CD4-positive, alpha-beta memory T cell (primary cell): ENCODE results near the gene YES1. TPM values are rescaled to one million over a fixed set of nuclear protein-coding genes. Genes with fewer than 3 reads are reported as not detected.
"Not testable (repeated sequence)": the region's sequence is repeated elsewhere in the genome, so short reads cannot be mapped to it uniquely, and the experiment has no call there.

Experiments
- CTCF ChIA-PET: fragments of 350-600 bp; sonication (Branson Sonifier 250); formaldehyde crosslinking; loops from one replicate; lab custom pipeline; 2021; ENCODE audit warnings: inconsistent platforms; ENCODE audit not compliant: partially characterized antibody; lab: Charles Lee
- POLR2A ChIA-PET: fragments of 350-600 bp; sonication (Branson Sonifier 250); formaldehyde crosslinking; loops from one replicate; lab custom pipeline; 2021; ENCODE audit not compliant: partially characterized antibody; lab: Charles Lee
- DNase-seq, 5 donors: peaks; one replicate each; pipeline versions ENCODE4 v3.0.0 to v3.0.0-alpha.2; 2020 to 2022; ENCODE audit warnings: mixed read lengths in 1 of 5
- H3K27ac ChIP-seq: one replicate; pipeline ENCODE4 v1.7.0; 2013; ENCODE audit warnings: low read depth, low read length
- H3K27me3 ChIP-seq: 2 replicates; pipeline ENCODE4 v1.7.0; 2013; ENCODE audit warnings: mild to moderate bottlenecking, low read length, moderate library complexity; ENCODE audit not compliant: insufficient read depth
- H3K36me3 ChIP-seq: 2 replicates; pipeline ENCODE4 v1.7.0; 2013; ENCODE audit warnings: mild to moderate bottlenecking, low read length, moderate library complexity; ENCODE audit not compliant: insufficient read depth
- H3K4me1 ChIP-seq: 2 replicates; pipeline ENCODE4 v1.7.0; 2013; ENCODE audit warnings: mild to moderate bottlenecking, low read length, moderate library complexity; ENCODE audit not compliant: insufficient read depth
- H3K4me3 ChIP-seq, 2 donors: one replicate each; pipeline ENCODE4 v1.7.0; 2013; ENCODE audit warnings: low read length in 2 of 2, mild to moderate bottlenecking in 1 of 2
- H3K9me3 ChIP-seq, 2 donors: one replicate each; pipeline ENCODE4 v1.7.0; 2013; ENCODE audit warnings: low read length in 2 of 2, control low read depth in 1 of 2; ENCODE audit not compliant: control insufficient read depth in 1 of 2
- H3K27ac Mint-ChIP-seq, 7 donors: one replicate each; pipeline ENCODE4 v1.8.0; 2020 to 2021; ENCODE audit warnings: mixed read lengths in 7 of 7, mild to moderate bottlenecking in 6 of 7, inconsistent platforms in 3 of 7, moderate library complexity in 3 of 7
- H3K27me3 Mint-ChIP-seq, 2 donors: one replicate each; pipeline ENCODE4 v1.8.0; 2020 to 2021; ENCODE audit warnings: mixed read lengths in 2 of 2
- H3K36me3 Mint-ChIP-seq, 2 donors: one replicate each; pipeline ENCODE4 v1.8.0; 2020 to 2021; ENCODE audit warnings: mixed read lengths in 2 of 2, inconsistent platforms in 1 of 2, mild to moderate bottlenecking in 1 of 2
- H3K4me1 Mint-ChIP-seq, 4 donors: one replicate each; pipeline ENCODE4 v1.8.0; 2020 to 2021; ENCODE audit warnings: mixed read lengths in 4 of 4, mild to moderate bottlenecking in 1 of 4
- H3K4me3 Mint-ChIP-seq, 8 donors: one replicate each; pipeline ENCODE4 v1.8.0; 2020 to 2021; ENCODE audit warnings: mixed read lengths in 8 of 8, mild to moderate bottlenecking in 7 of 8, moderate library complexity in 6 of 8, inconsistent platforms in 3 of 8
- H3K9me3 Mint-ChIP-seq, 8 donors: one replicate each; pipeline ENCODE4 v1.8.0; 2020 to 2021; ENCODE audit warnings: mixed read lengths in 8 of 8, mild to moderate bottlenecking in 5 of 8, inconsistent platforms in 3 of 8, moderate library complexity in 1 of 8
- intact Hi-C: fragments of 100-400 bp; cut with micrococcal nuclease; formaldehyde crosslinking; loops from one replicate; pipeline ENCODE4 v1.15.1; 2023
- polyA plus RNA-seq, 2 donors: library from polyadenylated mRNA; unstranded; fragments of 300-500 nt; fragmentation: Illumina TruSeq; gene quantifications; one replicate each; pipeline ENCODE4 v1.2.3, GENCODE V29; 2021
- total RNA-seq, 2 experiments: library from RNA; stranded (reverse); gene quantifications; one replicate each; pipeline ENCODE4 v1.2.3, GENCODE V29; 2021

YES1 gene
- total and polyA plus RNA-seq, 4 experiments from 2014 or later: 1.9 to 7.9 (median 3.4) TPM

- H3K27ac Mint-ChIP-seq, H3K9me3 ChIP-seq, H3K36me3 Mint-ChIP-seq, H3K4me3 ChIP-seq, H3K27ac ChIP-seq, POLR2A ChIA-PET, H3K4me3 Mint-ChIP-seq, CTCF ChIA-PET, H3K36me3 ChIP-seq, H3K9me3 Mint-ChIP-seq, H3K4me1 ChIP-seq, DNase-seq, H3K27me3 Mint-ChIP-seq, intact Hi-C loops, H3K27me3 ChIP-seq: not testable (repeated sequence)
- H3K4me1 Mint-ChIP-seq: peaks cover 13 to 34% (median 25%) of the 10 kb centered on the region in 4 donors
Observed at GRCh38 chr18:795383-795782, 16.7 kb downstream of the YES1 start.

- Histone ChIP-seq H3K4me3 (no peak overlapping the region), H3K4me1 (peaks cover 15% of the 10 kb centered on the region), H3K27ac (no peak overlapping the region), H3K27me3 (no peaks in the 10 kb centered on the region), H3K36me3 (no peaks in the 10 kb centered on the region), H3K9me3 (no peaks in the 10 kb centered on the region)
- intact Hi-C loops: no loop called here
- ChIA-PET CTCF (no interaction called here), POLR2A (no interaction called here)
- Mint-ChIP-seq H3K4me1 (peaks cover 10 to 30% (median 22%) of the 10 kb centered on the region in 4 donors), H3K27me3 (no peaks in the 10 kb centered on the region), H3K36me3 (peaks cover 0 to 4% of the 10 kb centered on the region in 2 donors), H3K4me3 (no peak overlapping the region), H3K27ac (no peak overlapping the region), H3K9me3 (no peaks in the 10 kb centered on the region)
- DNase-seq: no peak
Observed at GRCh38 chr18:789397-789796, 22.6 kb downstream of the YES1 start.

- Mint-ChIP-seq H3K36me3 (peaks cover 0 to 4% of the 10 kb centered on the region in 2 donors), H3K4me3 (no peak overlapping the region), H3K9me3 (no peaks in the 10 kb centered on the region), H3K4me1 (peaks cover 11 to 30% (median 21%) of the 10 kb centered on the region in 4 donors), H3K27me3 (no peaks in the 10 kb centered on the region), H3K27ac (peak overlapping the region in 1 of 7 donors; percentile 3)
- peaks cover 15% of the 10 kb centered on the region for H3K4me1 ChIP-seq
- no peak overlapping the region for H3K4me3 ChIP-seq
- intact Hi-C loops: no loop called here
- H3K36me3 ChIP-seq: no peaks in the 10 kb centered on the region
- H3K27me3 ChIP-seq: no peaks in the 10 kb centered on the region
- CTCF ChIA-PET: interaction anchor here (1.6 kb wide), 1 partner anchor 15 kb away, joined by 4 read pairs; no protein-coding TSS in a partner anchor
- no peak for DNase-seq
- no peak overlapping the region for H3K27ac ChIP-seq
- H3K9me3 ChIP-seq: no peaks in the 10 kb centered on the region
- POLR2A ChIA-PET: no interaction called here
Observed at GRCh38 chr18:785242-785641, 26.8 kb downstream of the YES1 start.

GRCh38 chr18:784470-785172 lies 27.4 kb downstream of the YES1 start:
- no peaks in the 10 kb centered on the region for H3K36me3 ChIP-seq
- DNase-seq: no peak
- peaks cover 16% of the 10 kb centered on the region for H3K4me1 ChIP-seq
- H3K9me3 ChIP-seq: no peaks in the 10 kb centered on the region
- Mint-ChIP-seq H3K4me1 (peaks cover 12 to 32% (median 21%) of the 10 kb centered on the region in 4 donors), H3K9me3 (no peaks in the 10 kb centered on the region), H3K27ac (no peak overlapping the region), H3K27me3 (no peaks in the 10 kb centered on the region), H3K36me3 (peaks cover 0 to 4% of the 10 kb centered on the region in 2 donors), H3K4me3 (no peak overlapping the region)
- intact Hi-C loops: no loop called here
- no peak overlapping the region for H3K27ac ChIP-seq
- H3K27me3 ChIP-seq: no peaks in the 10 kb centered on the region
- POLR2A ChIA-PET: no interaction called here
- H3K4me3 ChIP-seq: no peak overlapping the region
- CTCF ChIA-PET: no interaction called here

GRCh38 chr18:778194-778927 lies 33.7 kb downstream of the YES1 start:
- no peak overlapping the region for H3K27ac Mint-ChIP-seq
- peaks cover 3% of the 10 kb centered on the region for H3K4me1 ChIP-seq
- H3K27me3 ChIP-seq: no peaks in the 10 kb centered on the region
- peaks cover 4 to 23% (median 15%) of the 10 kb centered on the region in 4 donors for H3K4me1 Mint-ChIP-seq
- intact Hi-C loops: no loop called here
- no peaks in the 10 kb centered on the region for H3K36me3 ChIP-seq
- H3K27ac ChIP-seq: no peak overlapping the region
- ChIA-PET CTCF (interaction anchor here (1.4 kb wide), 1 partner anchor 61 kb away, joined by 4 read pairs; no protein-coding TSS in a partner anchor), POLR2A (no interaction called here)
- no peaks in the 10 kb centered on the region for H3K9me3 Mint-ChIP-seq
- no peaks in the 10 kb centered on the region for H3K9me3 ChIP-seq
- no peak overlapping the region for H3K4me3 Mint-ChIP-seq
- H3K4me3 ChIP-seq: no peak overlapping the region
- DNase-seq: no peak
- no peaks in the 10 kb centered on the region for H3K27me3 Mint-ChIP-seq
- H3K36me3 Mint-ChIP-seq: peaks cover 4 to 9% of the 10 kb centered on the region in 2 donors

GRCh38 chr18:777021-777420 lies 35.0 kb downstream of the YES1 start:
- POLR2A ChIA-PET: no interaction called here
- CTCF ChIA-PET: interaction anchor here (1.4 kb wide), 1 partner anchor 62 kb away, joined by 4 read pairs; no protein-coding TSS in a partner anchor
- no peak overlapping the region for H3K4me3 ChIP-seq
- no peak overlapping the region for H3K27ac ChIP-seq
- Mint-ChIP-seq H3K4me1 (peaks cover 9 to 27% (median 16%) of the 10 kb centered on the region in 4 donors), H3K27ac (no peak overlapping the region), H3K27me3 (no peaks in the 10 kb centered on the region), H3K9me3 (no peaks in the 10 kb centered on the region), H3K36me3 (peaks cover 4 to 9% of the 10 kb centered on the region in 2 donors), H3K4me3 (no peak overlapping the region)
- no peaks in the 10 kb centered on the region for H3K27me3 ChIP-seq
- intact Hi-C loops: no loop called here
- no peaks in the 10 kb centered on the region for H3K9me3 ChIP-seq
- peaks cover 3% of the 10 kb centered on the region for H3K4me1 ChIP-seq
- H3K36me3 ChIP-seq: no peaks in the 10 kb centered on the region
- DNase-seq: no peak

GRCh38 chr18:776044-776443 lies 36.0 kb downstream of the YES1 start:
- peaks cover 7 to 27% (median 12%) of the 10 kb centered on the region in 4 donors for H3K4me1 Mint-ChIP-seq
- H3K4me3 Mint-ChIP-seq, H3K4me3 ChIP-seq, H3K9me3 ChIP-seq, H3K27ac ChIP-seq, intact Hi-C loops, H3K36me3 ChIP-seq, H3K27me3 ChIP-seq, H3K36me3 Mint-ChIP-seq, H3K9me3 Mint-ChIP-seq, H3K27me3 Mint-ChIP-seq, H3K27ac Mint-ChIP-seq, POLR2A ChIA-PET, CTCF ChIA-PET, DNase-seq, H3K4me1 ChIP-seq: not testable (repeated sequence)
